NCI-H2227 treated with DMSO at 0.1 percent for 48 hours (cell line): ENCODE results near the gene LIM2.

Experiments used
- DNase-seq: peaks from one replicate; lab custom pipeline; 2025; lab: John Stamatoyannopoulos, UW

LIM2 gene

DNA sequence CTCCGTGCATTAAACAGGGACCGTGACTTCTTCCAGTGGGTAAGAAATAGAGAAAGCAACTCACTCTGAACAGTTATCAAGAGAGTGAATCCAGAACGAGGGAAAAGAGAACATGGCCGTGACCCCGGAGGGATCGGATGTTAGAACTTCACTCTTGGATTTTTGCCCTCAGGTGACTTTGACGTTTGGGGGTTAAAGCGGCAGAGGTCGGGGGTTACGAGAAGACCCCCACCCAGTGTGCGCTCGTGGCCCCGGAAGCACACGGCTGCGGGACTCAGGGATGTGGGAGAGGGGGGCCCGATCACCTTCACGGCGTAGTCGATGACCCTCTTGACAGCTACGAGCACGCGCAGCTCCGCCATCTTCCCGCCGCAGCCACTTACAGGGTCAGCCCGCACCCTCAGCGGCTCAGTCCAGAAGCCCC, 21.8 kb downstream of the LIM2 start, which contains the start of gene ETFB:
Gene ETFB (minus strand): TSS at position 424 of the 424 bp plus-strand sequence. CDS start 62 bp downstream, at position 362.
- no peak for DNase-seq

DNA sequence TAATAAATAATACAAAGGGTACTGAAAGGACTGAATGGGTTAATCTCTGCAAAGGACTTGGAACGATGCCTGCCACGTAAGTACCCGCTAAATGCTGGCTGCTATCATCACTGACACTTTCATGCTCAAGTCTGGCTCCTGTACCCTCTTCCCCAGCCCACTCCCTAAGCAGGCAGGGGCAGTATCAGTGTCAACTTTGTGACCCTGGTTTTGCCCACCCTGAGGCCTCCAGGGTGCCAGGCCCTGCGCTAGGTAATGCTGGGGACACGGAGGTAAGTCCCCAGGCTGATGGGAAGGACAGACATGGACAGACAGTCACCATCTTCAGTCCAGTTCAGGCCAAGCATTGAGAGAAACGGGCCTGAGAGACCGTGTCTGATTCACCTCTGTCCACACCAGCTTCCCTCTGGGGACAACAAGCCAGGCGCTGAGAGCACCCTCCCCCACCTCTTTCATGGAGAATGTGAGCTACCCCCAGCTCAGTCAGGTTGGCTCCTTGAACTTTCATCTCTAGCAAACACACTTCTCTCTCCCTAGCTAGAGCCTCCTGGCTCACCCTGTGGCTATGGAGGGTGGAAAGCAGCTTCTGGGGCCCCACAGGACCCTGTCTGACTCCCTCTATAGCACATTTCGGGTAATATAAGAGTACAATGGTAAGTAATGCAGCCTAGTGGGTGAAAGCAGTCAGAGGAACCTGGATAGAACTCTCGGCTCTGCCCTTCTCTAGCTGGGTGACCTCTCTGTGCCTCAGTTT, 22.4 kb downstream of the LIM2 start:
- DNase-seq, result no peak

DNA sequence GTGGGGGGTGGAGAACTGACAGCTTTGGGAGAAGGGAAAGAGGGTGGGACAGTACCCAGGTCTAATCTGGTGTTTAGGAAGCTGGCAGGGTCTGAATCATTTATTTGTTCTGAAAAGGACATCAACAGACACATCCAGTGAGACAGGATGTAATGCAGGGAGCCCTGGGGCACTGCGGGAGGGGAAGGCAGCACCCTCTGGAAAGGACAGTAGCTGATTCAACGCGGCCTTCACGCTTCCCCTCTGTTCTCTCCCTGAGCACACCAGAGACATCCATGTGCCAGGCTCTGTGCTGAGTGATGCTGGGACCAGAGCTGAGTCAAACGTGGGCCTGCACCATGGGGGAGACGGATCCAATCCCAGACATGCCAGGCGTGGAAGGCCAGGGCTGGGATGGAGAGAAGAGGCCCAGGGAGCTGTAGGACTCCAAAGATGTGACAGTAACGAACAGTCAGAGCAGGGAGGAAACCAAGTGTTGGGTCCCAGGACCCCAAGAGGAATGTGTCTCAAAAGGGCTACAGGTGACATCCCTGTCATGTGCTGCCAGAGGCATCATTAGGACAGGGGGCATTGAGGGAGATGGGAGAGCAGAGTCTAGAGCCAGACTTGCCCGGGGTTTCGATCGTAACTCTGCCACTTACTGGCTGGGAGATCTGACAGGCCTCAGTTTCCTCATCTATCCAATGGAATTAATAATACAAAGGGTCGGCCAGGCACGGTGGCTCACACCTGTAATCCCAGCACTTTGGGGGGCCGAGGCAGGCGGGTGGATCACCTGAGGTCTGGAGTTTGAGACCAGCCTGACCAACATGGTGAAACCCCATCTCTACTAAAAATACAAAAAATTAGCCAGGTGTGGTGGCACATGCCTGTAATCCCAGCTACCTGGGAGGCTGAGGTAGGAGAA, 23.3 kb downstream of the LIM2 start:
- DNase-seq, result no peak

DNA sequence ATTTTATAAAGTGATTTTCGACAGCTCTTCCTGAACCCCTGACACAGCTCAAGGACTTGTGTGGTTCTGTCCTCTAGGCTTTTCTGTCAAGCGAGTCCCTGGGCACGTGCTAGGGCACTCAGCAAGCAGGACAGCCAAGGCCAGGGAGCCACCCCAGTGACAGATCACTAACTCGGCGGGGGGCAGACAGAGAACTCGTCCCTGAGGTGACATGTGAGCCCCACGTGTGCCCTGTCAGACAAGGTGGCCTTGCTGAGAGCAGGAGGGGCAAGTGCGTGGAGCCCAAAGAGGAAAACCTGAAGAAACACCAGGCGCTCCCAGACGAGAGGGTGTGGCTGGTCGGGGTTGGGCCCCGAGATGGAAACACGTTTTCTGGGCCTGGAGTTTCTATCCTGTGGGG, 26.5 kb downstream of the LIM2 start:
- DNase-seq, result no peak

DNA sequence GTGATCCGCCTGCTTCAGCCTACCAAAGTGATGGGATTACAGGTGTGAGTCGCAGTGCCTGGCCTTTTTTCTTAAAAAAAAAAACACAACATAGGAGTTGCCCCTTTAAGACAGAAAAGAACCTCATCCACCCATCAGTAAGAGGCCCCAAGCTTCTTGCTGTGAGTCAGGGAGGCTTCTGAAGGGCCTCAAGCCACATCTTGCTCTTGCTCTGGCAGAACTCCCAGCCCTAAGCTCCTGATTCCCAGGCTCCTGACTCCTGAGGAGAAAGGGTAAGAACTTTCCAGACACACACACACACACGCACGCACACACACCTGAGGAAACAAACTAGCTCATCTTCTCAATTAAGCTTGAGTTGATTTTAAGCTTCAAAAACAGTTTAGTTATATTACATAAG, 28.5 kb downstream of the LIM2 start:
- DNase-seq, result no peak

DNA sequence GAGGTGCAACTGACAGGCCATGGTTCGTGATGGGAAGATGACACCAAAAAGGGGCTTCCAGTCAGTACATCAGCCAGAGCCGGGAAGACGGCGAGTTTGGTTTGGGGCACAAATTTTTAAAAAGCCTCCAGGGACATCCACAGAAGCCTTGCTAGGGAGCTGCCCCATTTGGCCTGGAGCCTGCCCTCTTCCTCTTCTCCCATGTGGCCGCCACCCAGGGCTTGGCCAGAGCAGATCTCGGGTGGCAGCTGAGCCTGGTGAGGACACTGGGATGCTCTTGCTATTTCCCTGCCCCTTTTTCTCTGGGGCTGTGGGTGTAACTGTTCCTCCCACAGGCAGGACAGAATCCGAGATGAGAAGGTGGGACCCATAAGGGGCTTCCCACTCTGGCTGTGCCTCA, 29.8 kb downstream of the LIM2 start:
- DNase-seq, result no peak

DNA sequence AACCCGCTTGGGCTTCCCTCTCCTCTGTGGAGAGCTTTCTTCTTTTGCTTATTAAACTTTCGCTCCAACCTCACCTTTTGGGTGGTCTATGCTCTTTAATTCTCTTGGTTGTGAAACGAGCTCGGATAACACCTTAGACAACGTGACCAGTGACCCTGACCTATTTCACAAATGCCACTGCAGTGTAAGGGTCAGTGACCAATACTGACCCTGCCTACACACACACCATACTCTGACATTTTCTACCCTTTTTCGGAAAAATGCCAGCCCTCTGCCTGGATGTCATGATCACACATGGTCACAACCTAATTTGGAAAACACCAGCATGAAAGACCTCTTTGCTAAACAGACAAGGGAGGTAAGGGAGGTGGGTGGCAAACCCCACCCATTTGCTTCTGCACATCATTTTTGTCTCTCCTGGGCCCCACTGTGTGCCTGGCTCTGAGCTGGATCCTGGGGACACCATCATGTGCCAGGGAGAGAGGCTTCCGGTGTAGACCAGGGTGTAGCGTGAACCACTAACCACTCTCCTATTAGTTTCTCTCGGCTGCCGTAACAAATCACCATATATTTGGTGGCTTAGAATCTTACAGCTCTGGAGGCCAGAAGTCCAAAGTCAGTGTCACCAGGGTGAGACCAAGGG, 31.5 kb downstream of the LIM2 start:
- no peak for DNase-seq

DNA sequence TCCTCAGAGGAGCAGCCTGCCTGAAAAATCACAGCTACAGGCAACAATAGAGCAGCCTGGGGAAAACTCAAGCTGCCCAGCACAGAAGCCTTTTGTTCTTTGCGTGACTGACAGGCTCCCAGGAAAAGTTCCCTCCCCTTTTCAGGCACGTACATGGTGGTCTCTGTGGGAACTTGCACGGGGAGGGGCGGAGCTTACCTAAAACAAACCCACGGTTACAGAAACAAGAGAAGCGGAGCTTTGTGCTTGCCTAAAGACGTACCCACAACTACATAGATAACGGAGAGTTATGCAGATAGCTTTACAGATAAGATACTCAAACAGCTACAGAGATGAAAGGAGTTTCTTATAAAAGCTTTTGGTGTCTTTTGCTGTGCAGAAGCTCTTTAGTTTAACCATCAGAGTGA, 33.0 kb downstream of the LIM2 start:
- DNase-seq, result peak; percentile 75

DNA sequence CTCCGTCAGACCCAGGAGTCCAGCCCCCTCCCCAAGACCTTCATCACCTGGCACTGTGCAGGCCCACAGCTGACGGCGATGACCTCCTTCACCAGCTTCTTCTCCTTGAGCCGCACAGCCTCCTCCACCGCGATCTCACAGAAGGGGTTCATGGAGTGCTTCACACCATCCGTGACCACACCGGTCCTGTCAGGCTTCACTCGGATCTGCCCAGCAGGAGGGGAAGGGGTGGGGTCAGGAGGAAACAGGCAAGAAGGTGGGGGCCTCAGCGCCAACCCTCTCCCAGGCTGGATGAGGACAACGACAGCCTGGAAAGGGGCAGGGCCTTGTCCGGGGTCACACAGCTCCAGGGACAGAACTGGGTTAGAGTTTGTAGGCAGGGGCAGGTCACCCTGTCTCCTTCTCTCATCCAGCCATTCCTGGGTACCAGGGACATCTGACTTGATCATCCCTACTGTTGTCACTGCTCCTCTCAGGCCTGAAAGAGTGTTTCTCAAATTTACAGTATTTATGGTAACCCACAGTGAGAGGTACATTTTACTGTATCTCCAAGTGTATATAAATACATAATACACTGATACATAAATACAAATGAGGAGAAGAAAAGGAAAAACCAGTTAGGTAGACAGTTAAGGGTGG, 33.6 kb downstream of the LIM2 start:
- DNase-seq, result no peak

DNA sequence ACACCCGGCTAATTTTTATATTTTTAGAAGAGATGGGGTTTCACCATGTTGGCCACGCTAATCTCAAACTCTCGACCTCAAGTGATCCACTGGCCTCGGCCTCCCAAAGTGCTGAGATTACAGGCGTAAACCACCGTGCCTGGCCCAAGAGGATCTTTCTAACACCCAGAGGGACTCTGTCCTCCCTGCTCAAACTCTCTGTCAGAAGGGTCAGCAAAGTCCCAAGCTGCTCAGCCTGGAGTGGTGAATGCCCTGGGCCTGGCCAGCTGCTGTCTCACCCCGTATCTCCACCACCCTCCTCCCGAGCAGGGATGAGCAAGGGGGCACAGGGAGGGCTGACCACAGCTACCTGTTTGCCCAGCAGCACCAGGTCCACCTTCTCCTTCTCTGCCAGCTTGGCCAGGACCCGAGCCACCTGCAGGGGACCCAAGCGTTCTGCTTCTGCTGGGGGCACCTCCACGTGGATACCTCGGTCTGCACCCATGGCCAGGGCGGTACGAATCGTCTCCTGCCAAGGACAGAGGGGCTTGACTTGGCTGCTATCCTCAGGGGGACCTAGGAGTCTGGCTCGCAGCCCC, 34.9 kb downstream of the LIM2 start:
- no peak for DNase-seq

DNA sequence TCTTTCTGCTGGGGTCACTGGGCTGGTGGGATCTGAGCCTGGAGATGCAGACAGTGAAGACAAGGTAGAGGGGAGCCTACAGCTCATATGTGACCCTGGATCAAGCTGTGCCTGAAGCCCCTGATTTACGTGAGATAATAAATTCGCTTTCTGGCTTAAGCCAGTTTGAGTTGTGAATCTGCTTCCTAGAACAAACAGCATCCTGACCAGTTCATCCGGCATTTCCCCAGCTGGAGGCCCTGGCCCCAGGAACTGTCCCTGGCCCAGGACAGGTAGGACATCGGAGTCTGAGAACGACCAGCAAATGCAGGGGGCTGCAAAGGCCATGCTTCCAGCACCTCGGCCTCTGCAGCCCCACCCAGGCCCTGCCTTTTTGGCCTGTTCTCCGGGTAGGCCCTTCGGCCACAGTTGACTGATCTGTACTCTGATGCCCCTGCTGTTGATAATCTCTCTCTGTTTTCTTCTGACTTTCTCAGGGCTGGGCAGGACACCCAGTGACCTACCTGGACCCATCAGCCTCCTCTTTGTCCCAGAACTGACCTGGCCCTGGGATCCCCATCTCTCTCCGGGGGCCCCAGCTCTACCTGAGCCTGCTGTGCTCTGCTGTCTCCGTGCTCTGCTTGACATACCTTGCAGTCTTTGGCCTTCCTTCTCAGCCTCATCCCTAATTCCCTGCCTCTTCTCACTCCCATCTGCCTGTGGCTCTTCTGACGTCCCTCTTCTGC, 36.3 kb downstream of the LIM2 start:
- no peak for DNase-seq

DNA sequence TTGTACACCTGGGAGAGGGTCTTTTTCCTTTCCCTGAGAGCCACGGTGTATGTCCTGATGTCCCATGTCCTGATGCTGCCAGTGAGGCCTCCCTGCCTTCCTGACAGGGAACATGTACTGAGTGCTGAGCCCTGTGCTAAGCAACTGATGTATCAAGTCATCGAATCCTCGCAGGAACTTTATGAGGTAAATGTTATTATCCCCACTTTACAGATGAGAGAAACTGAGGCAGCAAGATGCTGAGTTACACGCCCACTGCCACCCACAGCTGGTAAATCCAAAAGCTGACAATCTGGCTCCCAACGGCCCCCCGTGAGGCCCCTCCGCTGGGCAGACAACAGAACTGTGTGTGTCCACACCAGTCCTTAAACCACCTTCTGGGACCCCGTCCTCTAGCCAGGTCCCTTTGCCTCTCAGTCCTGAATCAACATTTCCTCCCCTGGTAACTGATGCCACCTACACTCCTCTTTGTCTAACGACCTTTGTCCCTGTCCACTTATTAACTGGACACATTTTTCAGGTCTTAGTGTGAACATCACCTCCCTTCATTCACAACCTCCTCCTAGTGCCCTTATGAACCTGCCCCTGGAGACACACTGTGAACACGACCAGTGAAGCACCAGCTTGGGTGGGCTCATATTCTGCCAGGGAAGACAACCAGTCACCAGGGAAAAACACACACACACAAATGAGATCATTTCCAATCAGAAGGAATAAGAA, 40.4 kb downstream of the LIM2 start:
- no peak for DNase-seq

DNA sequence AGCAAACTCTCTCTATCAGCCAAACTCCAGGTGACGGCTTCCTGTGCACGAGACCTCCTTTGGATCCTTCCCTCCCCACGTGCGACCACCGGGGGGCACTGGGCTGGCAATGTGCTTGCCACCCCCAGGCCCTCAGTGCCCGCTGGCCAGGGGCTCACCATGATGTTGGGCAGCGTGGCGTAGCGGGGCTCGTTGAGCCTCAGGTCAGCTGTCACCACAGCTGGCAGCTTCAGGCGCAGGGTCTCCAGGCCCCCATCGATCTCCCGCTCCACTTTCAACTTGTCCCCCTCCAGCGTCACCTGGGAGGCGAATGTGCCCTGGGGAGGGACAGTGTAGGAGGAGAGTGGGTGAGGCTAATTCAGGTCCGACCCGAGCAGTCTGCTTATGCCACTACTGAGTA, 41.0 kb downstream of the LIM2 start:
- DNase-seq, result no peak

DNA sequence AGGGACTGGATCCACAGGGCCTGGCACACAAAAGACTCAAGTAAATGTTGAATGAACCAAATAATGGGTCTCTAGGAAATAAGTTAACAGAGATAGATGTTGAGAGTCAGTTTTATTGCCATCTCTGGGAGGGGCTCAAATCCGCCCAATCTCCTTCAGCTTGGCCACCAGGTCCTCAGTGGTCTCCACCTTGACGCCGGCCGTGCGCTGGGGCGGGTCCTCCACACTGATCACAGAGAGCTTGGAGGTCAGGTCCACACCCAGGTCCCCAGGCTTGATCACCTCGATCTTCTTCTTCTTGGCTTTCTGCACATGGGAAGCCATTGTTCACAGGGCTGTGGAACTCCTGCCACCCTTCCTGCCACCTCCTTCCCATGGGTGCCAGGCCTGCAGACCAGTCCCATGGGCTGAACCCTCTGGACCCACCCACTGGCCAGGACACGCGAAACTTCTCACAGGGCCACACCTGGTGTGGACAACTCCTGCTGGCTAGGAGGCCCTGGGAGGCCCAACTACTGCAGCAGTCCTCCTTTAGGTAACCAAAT, 42.6 kb downstream of the LIM2 start:
- DNase-seq, result no peak

DNA sequence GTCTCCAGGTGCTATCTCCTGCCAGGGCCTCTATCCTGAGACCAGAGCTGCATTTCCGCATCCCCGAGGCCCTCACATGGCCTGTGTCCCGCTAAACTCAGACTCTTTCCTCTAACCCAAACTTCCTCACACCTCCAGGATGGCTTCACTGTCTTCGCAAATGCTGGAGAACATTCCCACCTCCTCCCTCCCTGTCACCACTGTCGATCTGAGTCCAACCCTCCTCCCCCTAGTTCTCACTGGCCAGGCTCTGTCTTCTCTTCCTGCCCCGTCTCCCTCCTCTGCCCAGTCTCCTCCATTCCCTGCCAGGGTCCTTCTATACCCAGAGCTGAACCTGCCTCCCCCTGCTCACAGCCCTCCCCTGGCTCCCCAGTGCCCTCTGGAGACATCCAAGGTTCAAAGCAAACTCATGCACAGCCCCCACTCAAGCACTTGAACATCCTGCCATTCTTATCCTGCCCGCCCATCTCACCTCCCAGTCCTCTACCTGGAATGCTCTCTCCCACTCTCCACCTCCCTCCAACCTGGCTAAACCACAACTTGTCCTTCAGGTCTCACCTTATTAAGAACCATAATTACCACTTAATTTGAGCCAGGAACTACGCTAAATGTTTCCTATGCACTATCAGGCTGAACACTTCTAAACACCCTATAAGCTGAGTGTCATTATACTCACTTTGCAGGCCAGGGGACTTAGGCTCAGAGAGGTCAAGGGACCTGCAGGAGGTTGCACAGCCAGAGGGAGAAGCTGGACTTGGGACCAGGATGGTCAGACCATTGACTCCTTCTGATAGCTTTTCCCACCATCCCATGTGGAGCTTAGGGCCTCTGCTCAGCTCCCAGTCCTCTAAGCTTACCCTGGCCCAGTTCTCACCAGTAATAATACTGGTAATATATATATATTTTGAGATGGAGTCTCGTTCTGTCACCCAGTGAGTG, 44.9 kb downstream of the LIM2 start:
- no peak for DNase-seq

DNA sequence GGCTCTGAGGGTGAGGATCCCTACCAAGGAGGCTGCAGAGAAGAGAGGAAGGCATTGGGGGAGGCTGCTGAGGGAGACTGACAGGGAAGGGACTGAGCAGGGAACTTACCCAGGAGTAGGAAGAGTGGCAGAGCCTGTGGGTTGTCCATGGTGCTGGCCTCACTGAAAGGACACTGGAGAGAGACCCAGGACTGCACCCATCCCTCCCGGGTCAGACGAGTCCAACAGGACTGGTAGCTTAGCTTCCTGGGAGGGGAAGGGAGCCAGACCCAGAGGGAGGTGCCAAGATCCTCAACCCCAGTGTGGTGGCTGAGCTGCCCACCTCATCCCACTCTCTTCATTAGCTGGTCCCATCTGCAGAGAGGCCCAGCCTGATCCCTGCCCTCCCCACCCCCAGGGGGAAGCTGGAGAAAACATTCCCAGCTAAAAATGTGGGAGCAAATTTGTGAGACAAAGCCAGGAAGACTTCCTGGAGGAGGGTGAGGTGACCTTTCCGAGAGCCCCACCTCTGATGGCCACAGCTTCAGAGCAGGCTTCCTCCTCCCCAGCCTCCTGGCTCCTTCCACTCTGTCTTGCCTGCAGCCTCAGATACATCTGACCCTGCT, 45.7 kb downstream of the LIM2 start, which contains the start of gene VSIG10L:
Gene VSIG10L (minus strand): TSS at position 164 of the 605 bp plus-strand sequence. CDS start 15 bp downstream, at position 149.
- no peak for DNase-seq

DNA sequence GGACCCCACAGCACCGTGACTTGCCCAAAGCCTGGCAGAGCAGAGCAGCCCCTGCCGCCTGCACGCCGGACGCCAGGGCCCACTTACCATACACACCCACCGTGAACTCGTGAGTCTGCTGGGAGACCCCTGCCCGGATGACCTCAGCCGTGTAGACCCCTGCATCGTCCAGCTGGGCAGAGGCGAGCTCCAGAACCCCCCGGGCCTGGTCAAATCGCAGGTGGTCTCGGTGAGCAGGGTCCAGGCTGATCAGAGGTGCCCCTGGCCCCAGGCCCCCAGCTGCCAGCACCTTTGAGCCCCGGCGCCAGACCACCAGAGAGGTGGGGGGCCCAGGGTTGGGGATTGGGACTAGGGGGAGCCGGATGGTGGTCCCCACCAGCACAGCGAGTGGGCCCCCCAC, 46.7 kb downstream of the LIM2 start:
- no peak for DNase-seq
